Tibial nerve (tissue), 3 donors: ENCODE data around the gene LRG1.

Source experiments
- CTCF ChIP-seq, 5 experiments: fragments of 200-600 bp in 3 of 5; fragments of 450-650 bp in 2 of 5; sonication (generic) in 3 of 5; IDR thresholded peaks; one replicate each; pipeline ENCODE4 v1.5.1; 2016 to 2019; ENCODE audit warnings: antibody characterized with exemption in 5 of 5, mild to moderate bottlenecking in 3 of 5, moderate library complexity in 2 of 5
- POLR2A ChIP-seq, 2 donors: fragments of 450-650 bp; IDR thresholded peaks; one replicate each; pipeline ENCODE4 v1.6.1; 2017; ENCODE audit warnings: antibody characterized with exemption in 2 of 2, mild to moderate bottlenecking in 2 of 2, moderate library complexity in 2 of 2

GRCh38 chr19:4559569-4559968, 19.7 kb upstream of the LRG1 start, which contains the start of gene SEMA6B:
- TF ChIP-seq POLR2A (IDR thresholded peaks at IDR 0.05) (no peak), CTCF (IDR thresholded peaks at IDR 0.05) (no peak)
